Heart right ventricle (tissue), 16 donors: ENCODE results near the gene CYP26A1. TPM values are rescaled to one million over a fixed set of nuclear protein-coding genes. Genes with fewer than 3 reads are reported as not detected.

Experiments used
- ATAC-seq, 8 donors: fragments of 200-7000 bp; cut with Tn5 transposase; one replicate each; pipeline ENCODE4 v1.9.1; 2020; ENCODE audit warnings: mild to moderate bottlenecking in 8 of 8, moderate library complexity in 8 of 8, moderate number of reproducible peaks in 1 of 8
- DNase-seq, 2 donors: peaks; one replicate each; pipeline ENCODE4 v3.0.0-alpha.2; 2020
- H3K27ac ChIP-seq, 10 donors: fragments of 200-600 bp; sonication (generic) in 2 of 10; one replicate each; pipeline versions ENCODE4 v1.5.0 to v1.8.0; 2020 to 2022; ENCODE audit warnings: mild to moderate bottlenecking in 3 of 10
- H3K27me3 ChIP-seq, 7 donors: fragments of 200-600 bp; one replicate each; pipeline ENCODE4 v1.8.0; 2021 to 2022; ENCODE audit warnings: mild to moderate bottlenecking in 2 of 7
- H3K36me3 ChIP-seq, 9 donors: fragments of 200-600 bp; sonication (generic) in 1 of 9; one replicate each; pipeline versions ENCODE4 v1.5.0 to v1.8.0; 2020 to 2022; ENCODE audit warnings: mild to moderate bottlenecking in 2 of 9
- H3K4me1 ChIP-seq, 9 donors: fragments of 200-600 bp; sonication (generic) in 1 of 9; one replicate each; pipeline versions ENCODE4 v1.5.0 to v1.8.0; 2020 to 2022; ENCODE audit warnings: mild to moderate bottlenecking in 4 of 9
- H3K4me3 ChIP-seq, 10 donors: fragments of 200-600 bp; sonication (generic) in 2 of 10; one replicate each; pipeline versions ENCODE4 v1.5.0 to v1.8.0; 2020 to 2022; ENCODE audit warnings: mild to moderate bottlenecking in 7 of 10, moderate library complexity in 2 of 10
- H3K9me3 ChIP-seq, 11 donors: fragments of 200-600 bp in 10 of 11; sonication (generic) in 2 of 11; one replicate each; pipeline versions ENCODE4 v1.5.0 to v1.8.0; 2013 to 2022; ENCODE audit warnings: mild to moderate bottlenecking in 2 of 11, control low read depth in 1 of 11, moderate library complexity in 1 of 11
- CTCF ChIP-seq, 9 donors: fragments of 200-600 bp; sonication (generic) in 2 of 9; IDR thresholded peaks; one replicate each; pipeline versions ENCODE4 v1.5.0 to v1.8.0; 2021 to 2022; ENCODE audit warnings: antibody characterized with exemption in 9 of 9, mild to moderate bottlenecking in 5 of 9, moderate library complexity in 1 of 9
- WGBS, 2 donors: extraction: QIAGEN DNeasy Blood & Tissue Kit; methylation state at CpG; one replicate each; pipeline ENCODE4 v1.1.7; 2013; ENCODE audit warnings: inconsistent platforms in 1 of 2; 5-methylcytosine and 5-hydroxymethylcytosine counted together
- intact Hi-C, 10 donors: fragments of 100-400 bp; cut with DNase I; formaldehyde crosslinking; loops; one replicate each; pipeline versions ENCODE4 v1.11.1 to v1.14.2; 2022
- polyA plus RNA-seq, 2 donors: library from polyadenylated mRNA; stranded (reverse); fragments of 200-250 nt; gene quantifications; one replicate each; pipeline ENCODE4 v1.2.3, GENCODE V29; 2013
- total RNA-seq, 10 donors: library from RNA; stranded (reverse); fragmentation: NEBNext Ultra II Directional in 3 of 10; extraction: Animal tissue kit (Norgen Biotek cat#: 25700) in 3 of 10; gene quantifications; one replicate each; pipeline versions ENCODE4 v1.2.1 to v1.2.4, GENCODE V29; 2021 to 2023
- donor health status: Arrhythmogenic right ventricular cardiomyopathy.
- donor health status: ischemic (EF 13 %, LVEDD 7.1; RV severe dilation, severe dysfunction).
- donor health status: healthy with polysubstance abuse.
- donor health status: DM: no; HTN: yes; CAD: no.
- donor health status: DM: no; HTN: no; CAD: no.
- donor health status: ischemic (EF 25% LVEDD 6.9; RV normal size, moderate dysfunction).
- donor health status: ischemic (EF 25% LVEDD 5.7; RV mildly dilated, moderate dysfunction).
- donor health status: healthy.
- donor health status: DM: yes; HTN: yes; CAD: no.
- donor health status: Ischemic cardiomyopathy.
- donor health status: ischemic (EF 35%, LVEDD 5.7; RV mildly dilated, moderate dysfunction).
- donor health status: nonischemic (EF 11% LVEDD 7.7; RV severe dilation, severe dysfunction).
- donor health status: DM: yes; HTN: yes; CAD: no.
- donor health status: PGD.
- donor health status: ischemic (EF 29% LVEDD 5.4; RV normal size, mild dysfunction).
- donor health status: nonischemic (EF 23%, LVEDD 6.1; RV moderate dilation, normal function).

The CYP26A1 gene
- total and polyA plus RNA-seq, 12 donors = not detected

- ATAC-seq (no peak), DNase-seq (no peak)
- peaks cover 0 to 5% (median 0%) of the 10 kb centered on the region in 9 donors for H3K4me1 ChIP-seq
- WGBS, 2 donors = 100% methylated on average over 1 of the region's 1 CpG
- intact Hi-C loops = no loop called here
- no peak for TF ChIP-seq CTCF (IDR thresholded peaks at IDR 0.05)
- H3K4me3 ChIP-seq = no peak overlapping the region
- H3K9me3 ChIP-seq = no peaks in the 10 kb centered on the region
- no peaks in the 10 kb centered on the region for H3K27me3 ChIP-seq
- H3K36me3 ChIP-seq = no peaks in the 10 kb centered on the region
- H3K27ac ChIP-seq = no peak overlapping the region
Observed at GRCh38 chr10:93039110-93039509, 34.6 kb upstream of the CYP26A1 start.

- Histone ChIP-seq H3K27me3 (no peaks in the 10 kb centered on the region), H3K36me3 (peaks cover 0 to 5% (median 0%) of the 10 kb centered on the region in 9 donors), H3K9me3 (no peaks in the 10 kb centered on the region), H3K4me1 (peaks cover 0 to 5% (median 0%) of the 10 kb centered on the region in 9 donors), H3K4me3 (no peak overlapping the region), H3K27ac (no peak overlapping the region)
- peak in 6 of 9 donors; percentile 17 to 40 (median 24) for TF ChIP-seq CTCF (IDR thresholded peaks at IDR 0.05)
- intact Hi-C loops = no loop called here
- WGBS, 2 donors = 31 to 36% methylated on average over 3 of the region's 3 CpGs
- ATAC-seq (no peak), DNase-seq (no peak)
Observed at GRCh38 chr10:93039721-93040120, 34.0 kb upstream of the CYP26A1 start.

GRCh38 chr10:93054486-93054885 lies 19.2 kb upstream of the CYP26A1 start:
- intact Hi-C loops = no loop called here
- ATAC-seq (no peak), DNase-seq (no peak)
- Histone ChIP-seq H3K4me3 (no peak overlapping the region), H3K9me3 (no peaks in the 10 kb centered on the region), H3K27ac (no peak overlapping the region), H3K27me3 (peaks cover 0 to 23% (median 9%) of the 10 kb centered on the region in 7 donors), H3K4me1 (no peaks in the 10 kb centered on the region), H3K36me3 (peaks cover 0 to 20% (median 5%) of the 10 kb centered on the region in 9 donors)
- no peak for TF ChIP-seq CTCF (IDR thresholded peaks at IDR 0.05)
- 95% methylated on average over 3 of the region's 3 CpGs for WGBS, 2 donors

- Histone ChIP-seq H3K4me3 (no peak overlapping the region), H3K27ac (no peak overlapping the region), H3K9me3 (no peaks in the 10 kb centered on the region), H3K4me1 (peaks cover 9 to 32% (median 27%) of the 10 kb centered on the region in 9 donors), H3K27me3 (peaks cover 4 to 59% (median 45%) of the 10 kb centered on the region in 7 donors), H3K36me3 (peaks cover 0 to 20% (median 5%) of the 10 kb centered on the region in 9 donors)
- intact Hi-C loops = no loop called here
- DNase-seq = no peak
- no peak for ATAC-seq
- 92 to 95% methylated on average over 3 of the region's 3 CpGs for WGBS, 2 donors
- no peak for TF ChIP-seq CTCF (IDR thresholded peaks at IDR 0.05)
Observed at GRCh38 chr10:93058139-93058538, 15.6 kb upstream of the CYP26A1 start.
